ENCODE data around the gene MTHFD1L.
"Not testable (repeated sequence)": the region's sequence is repeated elsewhere in the genome, so short reads cannot be mapped to it uniquely, and the experiment has no call there.

The MTHFD1L gene

DNA sequence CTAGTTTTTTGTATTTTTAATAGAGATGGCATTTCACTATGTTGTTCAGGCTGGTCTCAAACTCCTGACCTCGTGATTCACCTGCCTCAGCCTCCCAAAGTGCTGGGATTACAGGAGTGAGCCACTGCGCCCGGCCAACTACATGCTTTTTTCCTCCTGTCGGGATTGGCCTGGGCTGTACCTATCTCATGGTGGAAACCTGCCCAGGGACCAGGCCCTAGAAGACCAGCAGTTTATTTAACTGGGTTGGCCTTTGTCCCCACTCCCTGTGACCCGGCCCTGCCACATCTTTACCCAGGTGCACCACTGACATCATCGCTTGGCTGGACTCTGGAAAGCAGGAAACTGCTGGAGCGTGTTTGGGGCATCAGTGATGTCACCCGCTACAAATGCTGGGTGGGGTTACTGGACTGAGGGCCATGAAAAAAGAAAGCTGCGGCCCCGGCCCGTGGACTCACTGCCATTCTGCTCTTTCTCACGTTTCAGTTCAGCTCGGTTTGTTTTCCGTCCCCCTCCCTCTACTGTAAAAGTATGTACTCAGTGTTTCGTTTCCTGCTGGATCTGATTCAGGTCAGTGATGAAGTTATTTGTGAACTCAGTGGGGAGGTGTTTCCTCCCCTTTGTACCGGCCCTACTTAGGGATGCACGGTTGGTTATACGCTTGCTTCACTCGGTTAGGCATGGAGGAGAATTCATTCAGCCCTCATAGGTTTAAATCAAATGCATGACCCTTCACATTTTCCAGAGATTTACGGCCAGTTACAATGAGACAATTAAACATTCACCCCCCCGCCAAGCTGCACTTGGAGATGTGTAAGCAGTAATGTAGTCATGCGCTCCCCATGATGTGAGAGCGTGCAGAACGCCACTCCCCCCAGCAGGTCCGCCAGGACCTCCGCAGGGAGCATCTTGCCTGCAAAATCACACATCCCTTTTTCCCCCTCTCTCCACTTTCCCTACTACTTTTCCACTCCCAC lies 179.3 kb downstream of the MTHFD1L start:
- intact Hi-C loops (cut with DNase I), result no loop called here
- DNase-seq, result no peak

DNA sequence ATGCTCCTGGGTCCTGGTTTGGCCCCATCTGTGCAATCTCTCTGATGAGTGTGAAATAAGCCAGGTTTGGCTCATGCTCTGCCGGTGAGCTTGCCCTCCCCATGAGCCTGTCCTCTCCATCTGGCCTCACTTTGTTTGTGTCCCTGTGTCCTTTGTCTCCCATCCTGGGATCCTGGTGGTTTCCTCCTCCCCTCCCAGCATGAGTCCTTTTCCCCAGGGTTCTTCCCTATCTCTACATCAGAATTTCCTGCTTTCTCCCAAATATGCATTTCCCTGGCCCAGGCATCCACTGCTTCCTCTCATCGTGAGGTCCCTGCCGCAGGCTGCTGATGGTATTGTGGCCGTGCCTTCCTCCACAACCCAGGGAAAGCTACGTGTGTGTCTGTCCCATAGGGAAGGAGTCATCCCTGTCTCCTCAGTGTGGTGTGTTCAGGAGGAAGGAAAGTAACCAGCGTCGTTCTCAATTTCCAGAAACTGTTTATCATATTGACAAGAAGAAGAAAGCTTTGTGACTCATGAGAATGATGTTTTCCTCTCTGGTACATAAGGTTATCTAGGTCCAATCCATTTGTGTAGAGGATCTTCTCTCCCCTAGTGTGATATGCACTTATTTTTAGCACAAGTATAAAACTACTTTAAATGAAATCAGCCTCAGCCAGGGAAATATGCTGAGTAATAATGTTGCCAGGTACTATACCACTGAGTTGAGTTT lies 180.2 kb downstream of the MTHFD1L start:
- DNase-seq; intact Hi-C loops (cut with DNase I): not testable (repeated sequence)

GRCh38 chr6:151051164-151051563 lies 185.7 kb downstream of the MTHFD1L start:
- intact Hi-C loops (cut with DNase I), result no loop called here
- DNase-seq, result peak in 2 of 42 donors; percentile 1 to 27

- intact Hi-C loops (cut with DNase I), result no loop called here
- DNase-seq, result peak in 1 of 42 donors; percentile 18
These were observed 186.6 kb downstream of the MTHFD1L start for GRCh38 chr6:151052021-151052646.

DNA sequence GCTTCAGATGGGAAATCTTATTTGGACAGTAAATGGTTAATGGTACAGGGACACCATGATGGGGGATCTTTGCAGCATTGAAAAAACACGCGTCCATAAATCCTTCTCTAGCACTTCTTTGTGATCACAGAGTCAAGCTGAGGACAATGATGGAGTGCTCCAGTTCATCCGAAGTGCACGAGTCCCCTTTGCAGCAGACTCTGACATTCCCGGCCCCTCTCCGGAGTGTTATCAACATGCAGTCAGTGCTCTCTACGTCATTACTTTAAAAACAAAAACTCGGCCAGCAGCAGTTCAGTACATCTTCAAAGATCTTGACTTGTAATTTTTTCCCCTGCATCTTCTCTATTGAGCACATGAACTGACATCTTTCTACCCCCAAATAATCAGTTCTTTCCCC lies 188.8 kb downstream of the MTHFD1L start:
- peak in 2 of 42 donors; percentile 34 to 35 for DNase-seq
- intact Hi-C loops (cut with DNase I), result no loop called here

DNA sequence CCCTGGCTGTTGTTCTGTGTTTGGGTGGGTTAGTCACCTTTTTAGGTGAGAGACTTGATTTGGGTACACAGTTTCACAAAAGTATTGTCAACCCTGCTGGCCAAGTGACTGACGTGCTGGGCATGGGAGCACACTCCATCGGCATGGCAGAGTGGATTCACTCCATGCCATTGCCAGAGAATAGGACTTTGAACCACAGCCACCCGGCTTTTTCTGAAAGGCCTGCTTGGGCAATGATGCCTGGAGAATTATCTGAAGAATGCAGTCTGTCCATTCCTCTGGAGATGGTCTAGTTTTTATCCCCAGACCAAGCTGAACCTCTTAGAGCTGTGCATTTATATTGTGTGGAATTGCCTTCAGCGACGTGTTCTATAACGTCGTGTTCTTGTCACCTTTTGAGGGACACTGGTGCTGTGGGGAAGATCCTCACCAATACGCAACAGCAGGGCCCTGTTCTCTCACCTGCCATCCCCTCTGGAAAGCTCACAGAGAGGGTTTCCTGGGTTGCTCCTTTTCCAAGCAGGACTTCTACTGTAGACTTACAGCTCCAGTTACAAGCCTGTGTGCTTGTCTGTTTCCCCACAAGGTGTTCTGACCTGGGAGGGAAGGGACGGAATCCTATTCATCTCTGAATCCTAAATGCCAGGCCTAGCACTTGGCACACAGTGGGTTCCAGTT lies 190.9 kb downstream of the MTHFD1L start:
- peak in 2 of 42 donors; percentile 34 to 39 for DNase-seq
- intact Hi-C loops (cut with DNase I), result no loop called here

DNA sequence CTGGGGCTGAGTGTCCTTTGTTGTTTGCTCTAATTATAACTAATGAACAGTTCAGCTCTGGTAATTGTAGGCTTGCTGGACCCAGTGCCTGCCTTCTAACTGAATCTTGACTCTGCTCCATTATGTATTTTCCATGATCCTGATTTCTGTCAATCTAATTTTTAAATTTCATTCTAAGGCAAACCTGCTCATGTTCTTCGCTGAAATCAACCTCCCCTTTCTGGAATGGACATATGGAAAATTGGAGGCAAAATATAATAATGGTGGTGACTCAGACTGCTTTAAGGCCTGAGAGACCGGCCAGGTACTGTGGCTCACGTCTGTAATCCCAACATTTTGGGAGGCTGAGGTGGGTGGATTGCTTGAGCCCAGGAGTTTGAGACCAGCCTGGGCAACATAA lies 191.6 kb downstream of the MTHFD1L start:
- peak in 1 of 42 donors; percentile 25 for DNase-seq
- intact Hi-C loops (cut with DNase I), result no loop called here

DNA sequence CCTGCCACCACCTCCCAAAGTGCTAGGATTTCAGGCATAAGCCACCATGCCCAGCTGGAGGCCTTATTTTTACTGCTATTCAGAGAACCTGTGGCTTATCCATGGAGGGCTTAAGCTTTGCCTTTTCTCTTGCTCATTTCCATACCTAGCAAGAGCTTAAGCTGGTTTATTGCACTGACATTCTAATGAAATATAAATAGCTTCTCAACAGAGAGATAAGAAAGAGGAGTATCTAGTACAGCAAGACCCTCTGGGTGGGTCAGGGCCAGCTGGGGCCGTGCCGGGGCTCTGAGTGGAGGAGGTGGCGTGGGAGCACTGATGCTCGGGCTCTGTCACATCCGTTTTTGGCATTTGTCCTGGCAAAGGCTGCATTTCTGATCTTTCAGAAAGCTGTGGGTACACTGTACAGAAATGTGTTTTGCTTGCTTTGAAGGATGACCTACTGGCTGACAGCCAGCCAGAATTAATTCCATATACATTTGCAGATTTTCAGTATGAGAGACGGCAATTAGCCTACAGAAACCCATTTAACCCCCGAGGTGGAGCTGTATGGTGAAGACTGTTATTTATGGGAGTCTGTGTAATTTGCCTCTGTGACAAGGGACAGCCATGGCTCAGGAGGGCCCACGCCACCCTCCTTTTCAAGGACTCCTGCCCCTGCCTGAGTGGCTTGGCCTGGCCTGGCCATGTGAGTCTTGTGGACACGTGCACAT lies 192.7 kb downstream of the MTHFD1L start:
- intact Hi-C loops (cut with DNase I), result no loop called here
- peak in 2 of 42 donors; percentile 25 for DNase-seq

DNA sequence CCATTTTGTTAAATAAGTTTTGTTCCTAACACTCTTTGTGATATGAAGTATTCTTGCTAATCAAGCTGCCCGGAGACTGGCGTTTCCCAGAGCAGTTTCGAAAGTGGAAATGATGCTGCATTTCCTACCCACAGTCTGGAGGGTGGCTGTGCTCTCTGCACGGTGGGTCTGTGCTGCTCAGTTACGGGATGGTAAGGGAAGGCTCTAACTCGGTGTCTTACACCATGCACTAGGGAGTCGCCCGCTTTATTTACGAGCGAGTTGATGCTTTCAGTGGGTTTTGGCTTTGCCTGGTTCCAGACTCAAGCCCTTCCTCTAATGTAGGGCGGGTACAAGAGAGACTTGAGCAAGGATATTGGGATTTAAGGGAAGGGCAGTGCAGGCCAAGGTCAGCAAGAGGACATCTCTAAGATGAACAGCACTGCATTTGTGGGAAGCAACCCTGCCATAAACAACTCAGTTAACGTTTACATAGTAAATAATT lies 194.2 kb downstream of the MTHFD1L start:
- intact Hi-C loops (cut with DNase I), result no loop called here
- peak in 2 of 42 donors; percentile 22 to 25 for DNase-seq

GRCh38 chr6:151060096-151060765 lies 194.7 kb downstream of the MTHFD1L start:
- intact Hi-C loops (cut with DNase I), result no loop called here
- DNase-seq, result peak in 2 of 42 donors; percentile 20 to 31

GRCh38 chr6:151060766-151061531 lies 195.4 kb downstream of the MTHFD1L start:
- intact Hi-C loops (cut with DNase I), result no loop called here
- peak in 20 of 42 donors; percentile 10 to 79 (median 36) for DNase-seq

DNA sequence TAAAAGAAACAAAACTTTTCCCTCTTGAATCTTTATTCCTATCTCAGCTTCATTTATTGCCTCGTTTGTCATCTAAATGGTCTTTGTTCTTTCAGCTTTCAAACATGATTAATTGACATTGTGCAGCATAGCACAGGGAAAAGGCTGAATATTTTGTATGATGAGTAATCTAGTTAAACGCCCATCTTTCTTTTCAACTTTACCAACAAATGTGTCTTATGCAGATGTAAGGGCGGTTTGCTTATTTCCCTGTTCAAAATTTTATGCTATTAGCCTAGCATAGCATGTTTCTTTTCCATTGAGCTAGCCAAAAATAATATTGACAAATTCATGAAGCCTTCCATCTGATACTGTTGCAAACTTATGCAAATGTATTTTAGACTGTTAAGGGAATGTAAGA lies 197.8 kb downstream of the MTHFD1L start:
- intact Hi-C loops (cut with DNase I), result no loop called here
- DNase-seq, result no peak

DNA sequence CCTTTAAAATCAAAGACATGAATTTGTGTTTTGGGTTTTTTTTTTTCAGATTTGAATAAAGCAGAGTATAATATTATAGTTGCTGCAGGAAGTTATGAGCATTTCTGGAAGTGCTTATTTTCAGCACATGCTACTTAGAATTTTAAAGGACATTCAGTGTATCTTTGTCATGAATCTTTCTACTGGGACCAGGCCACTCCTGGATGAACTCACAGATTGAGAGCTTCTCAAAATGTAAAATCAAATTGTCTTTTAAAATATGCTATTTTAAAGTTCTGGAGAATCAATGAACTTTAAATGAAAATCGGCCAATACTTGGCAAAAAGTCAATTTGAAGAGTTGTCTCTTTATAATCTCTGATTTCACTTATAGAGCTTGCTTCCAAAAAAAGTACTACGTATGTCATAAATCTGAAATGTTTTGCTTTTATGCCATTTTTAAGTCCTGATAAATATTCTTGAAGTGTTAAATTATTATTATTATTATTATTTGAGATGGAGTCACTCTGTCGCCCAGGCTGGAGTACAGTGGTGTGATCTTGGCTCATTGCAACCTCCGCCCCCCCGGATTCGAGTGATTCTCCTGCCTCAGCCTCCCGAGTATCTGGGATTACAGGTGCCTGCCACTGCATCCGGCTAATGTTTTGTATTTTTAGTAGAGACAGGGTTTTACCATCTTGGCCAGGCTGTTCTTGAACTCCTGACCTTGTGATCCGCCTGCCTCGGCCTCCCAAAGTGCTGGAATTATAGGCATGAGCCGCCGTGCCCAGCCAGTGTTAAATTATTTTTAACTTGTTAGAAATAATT lies 198.5 kb downstream of the MTHFD1L start:
- peak in 2 of 42 donors; percentile 23 to 31 for DNase-seq
- intact Hi-C loops (cut with DNase I), result no loop called here

GRCh38 chr6:151065027-151065815 lies 199.7 kb downstream of the MTHFD1L start:
- peak in 2 of 42 donors; percentile 28 to 32 for DNase-seq
- intact Hi-C loops (cut with DNase I), result no loop called here

Measured in head of caudate nucleus (tissue), 42 donors.